GM19351 (cell line): Measurements from ENCODE around the gene SNX25.

Source experiments
- ATAC-seq: cut with Tn5 transposase; IDR thresholded peaks from one replicate; pipeline ENCODE4 v1.9.1; 2021; ENCODE audit warnings: mild to moderate bottlenecking, moderate library complexity; ENCODE audit not compliant: unreplicated experiment

Gene SNX25

GRCh38 chr4:185259719-185260118, 50.3 kb downstream of the SNX25 start:
- no peak for ATAC-seq

GRCh38 chr4:185261946-185262345, 52.5 kb downstream of the SNX25 start:
- ATAC-seq, result no peak

- peak; percentile 61 for ATAC-seq
Measured at GRCh38 chr4:185263419-185263818, 54.0 kb downstream of the SNX25 start.

GRCh38 chr4:185265942-185266341, 56.5 kb downstream of the SNX25 start:
- ATAC-seq, result peak; percentile 82

- ATAC-seq, result no peak
Measured at GRCh38 chr4:185269286-185269685, 59.9 kb downstream of the SNX25 start.

GRCh38 chr4:185270037-185270436, 60.6 kb downstream of the SNX25 start:
- no peak for ATAC-seq

GRCh38 chr4:185270885-185271284, 61.5 kb downstream of the SNX25 start:
- ATAC-seq, result no peak

GRCh38 chr4:185272245-185272644, 62.8 kb downstream of the SNX25 start:
- no peak for ATAC-seq

GRCh38 chr4:185275501-185275900, 66.1 kb downstream of the SNX25 start:
- ATAC-seq, result no peak

- ATAC-seq, result no peak
Measured at GRCh38 chr4:185276036-185276435, 66.6 kb downstream of the SNX25 start.

- ATAC-seq, result no peak
Measured at GRCh38 chr4:185278716-185279115, 69.3 kb downstream of the SNX25 start.

- ATAC-seq, result no peak
Measured at GRCh38 chr4:185280608-185281007, 71.2 kb downstream of the SNX25 start.

GRCh38 chr4:185282968-185283367, 73.6 kb downstream of the SNX25 start:
- no peak for ATAC-seq

- ATAC-seq, result no peak
Measured at GRCh38 chr4:185283723-185284122, 74.3 kb downstream of the SNX25 start.

- ATAC-seq, result no peak
Measured at GRCh38 chr4:185285632-185286393, 76.4 kb downstream of the SNX25 start.

GRCh38 chr4:185286571-185286970, 77.2 kb downstream of the SNX25 start:
- ATAC-seq, result no peak

GRCh38 chr4:185287031-185287430, 77.6 kb downstream of the SNX25 start:
- no peak for ATAC-seq

GRCh38 chr4:185290018-185290607, 80.7 kb downstream of the SNX25 start:
- ATAC-seq, result no peak

GRCh38 chr4:185290656-185291055, 81.3 kb downstream of the SNX25 start:
- no peak for ATAC-seq

GRCh38 chr4:185293202-185293601, 83.8 kb downstream of the SNX25 start:
- no peak for ATAC-seq

- ATAC-seq, result no peak
Measured at GRCh38 chr4:185296665-185297460, 87.5 kb downstream of the SNX25 start.
